Measurements from ENCODE around the gene PPP2R3B.

PPP2R3B gene

GRCh38 chrX:369563-370101 is 17.1 kb downstream of the PPP2R3B start:
- Mint-ChIP-seq H3K36me3 (ENCODE audit: low read depth) (peaks cover 9% of the 10 kb centered on the region), H3K9me3 (no peaks in the 10 kb centered on the region), H3K4me1 (peaks cover 33% of the 10 kb centered on the region), H3K27me3 (ENCODE audit: low read depth) (peaks cover 55% of the 10 kb centered on the region), H3K4me3 (peak overlapping the region in 2 of 3 experiments; percentile 80 to 87), H3K27ac (peak overlapping the region in 2 of 3 experiments; percentile 85 to 93)
- TF ChIP-seq, protein P1, sequence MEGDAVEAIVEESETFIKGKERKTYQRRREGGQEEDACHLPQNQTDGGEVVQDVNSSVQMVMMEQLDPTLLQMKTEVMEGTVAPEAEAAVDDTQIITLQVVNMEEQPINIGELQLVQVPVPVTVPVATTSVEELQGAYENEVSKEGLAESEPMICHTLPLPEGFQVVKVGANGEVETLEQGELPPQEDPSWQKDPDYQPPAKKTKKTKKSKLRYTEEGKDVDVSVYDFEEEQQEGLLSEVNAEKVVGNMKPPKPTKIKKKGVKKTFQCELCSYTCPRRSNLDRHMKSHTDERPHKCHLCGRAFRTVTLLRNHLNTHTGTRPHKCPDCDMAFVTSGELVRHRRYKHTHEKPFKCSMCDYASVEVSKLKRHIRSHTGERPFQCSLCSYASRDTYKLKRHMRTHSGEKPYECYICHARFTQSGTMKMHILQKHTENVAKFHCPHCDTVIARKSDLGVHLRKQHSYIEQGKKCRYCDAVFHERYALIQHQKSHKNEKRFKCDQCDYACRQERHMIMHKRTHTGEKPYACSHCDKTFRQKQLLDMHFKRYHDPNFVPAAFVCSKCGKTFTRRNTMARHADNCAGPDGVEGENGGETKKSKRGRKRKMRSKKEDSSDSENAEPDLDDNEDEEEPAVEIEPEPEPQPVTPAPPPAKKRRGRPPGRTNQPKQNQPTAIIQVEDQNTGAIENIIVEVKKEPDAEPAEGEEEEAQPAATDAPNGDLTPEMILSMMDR (IDR thresholded peaks at IDR 0.05; ENCODE audit: unreplicated experiment in 3 of 3) = no peak

GRCh38 chrX:368811-369562 is 17.7 kb downstream of the PPP2R3B start:
- peak overlapping the region; percentile 85 to 93 (median 89) for H3K27ac Mint-ChIP-seq
- no peaks in the 10 kb centered on the region for H3K9me3 Mint-ChIP-seq
- peak overlapping the region; percentile 29 to 87 (median 80) for H3K4me3 Mint-ChIP-seq
- H3K27me3 Mint-ChIP-seq (ENCODE audit: low read depth) = peaks cover 48% of the 10 kb centered on the region
- TF ChIP-seq, protein P1 (IDR thresholded peaks at IDR 0.05; ENCODE audit: unreplicated experiment in 3 of 3) = no peak
- H3K4me1 Mint-ChIP-seq = peaks cover 28% of the 10 kb centered on the region
- H3K36me3 Mint-ChIP-seq (ENCODE audit: low read depth) = peaks cover 9% of the 10 kb centered on the region

DNA sequence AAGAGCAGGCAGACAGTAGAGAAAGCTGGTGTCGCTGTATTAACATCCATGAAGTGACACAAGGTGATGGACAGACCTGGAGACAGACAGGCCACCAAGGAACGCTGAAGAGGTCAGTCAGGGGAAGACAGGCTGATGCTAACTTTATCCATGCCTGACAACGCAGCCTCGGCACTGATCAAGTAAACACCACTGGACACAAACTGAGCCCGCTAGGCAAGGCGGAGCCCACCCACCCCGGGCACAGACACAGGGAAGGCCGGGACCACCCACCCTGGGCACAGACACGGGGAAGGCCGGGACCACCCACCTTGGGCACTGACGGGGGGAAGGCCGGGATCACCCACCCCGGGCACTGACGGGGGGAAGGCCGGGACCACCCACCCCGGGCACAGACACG is 18.8 kb downstream of the PPP2R3B start:
- peak overlapping the region in 2 of 3 experiments; percentile 23 to 68 for H3K4me3 Mint-ChIP-seq
- peaks cover 28% of the 10 kb centered on the region for H3K4me1 Mint-ChIP-seq
- H3K9me3 Mint-ChIP-seq = peaks cover 9% of the 10 kb centered on the region

GRCh38 chrX:367349-367748 is 19.4 kb downstream of the PPP2R3B start:
- TF ChIP-seq, protein P1 (IDR thresholded peaks at IDR 0.05; ENCODE audit: unreplicated experiment in 3 of 3) = no peak
- H3K9me3 Mint-ChIP-seq = peaks cover 10% of the 10 kb centered on the region
- peak overlapping the region in 2 of 3 experiments; percentile 6 to 45 for H3K27ac Mint-ChIP-seq
- peaks cover 27% of the 10 kb centered on the region for H3K4me1 Mint-ChIP-seq
- H3K36me3 Mint-ChIP-seq (ENCODE audit: low read depth) = peaks cover 23% of the 10 kb centered on the region
- peak overlapping the region in 2 of 3 experiments; percentile 23 to 68 for H3K4me3 Mint-ChIP-seq
- H3K27me3 Mint-ChIP-seq (ENCODE audit: low read depth) = peaks cover 38% of the 10 kb centered on the region

More for the DNA sequence above, 18.8 kb downstream of the PPP2R3B start:
- TF ChIP-seq, protein P1 (IDR thresholded peaks at IDR 0.05; ENCODE audit: unreplicated experiment in 3 of 3) = no peak
- H3K27me3 Mint-ChIP-seq (ENCODE audit: low read depth) = peaks cover 42% of the 10 kb centered on the region
- H3K27ac Mint-ChIP-seq = peak overlapping the region in 2 of 3 experiments; percentile 6 to 45
- peaks cover 20% of the 10 kb centered on the region for H3K36me3 Mint-ChIP-seq (ENCODE audit: low read depth)

DNA sequence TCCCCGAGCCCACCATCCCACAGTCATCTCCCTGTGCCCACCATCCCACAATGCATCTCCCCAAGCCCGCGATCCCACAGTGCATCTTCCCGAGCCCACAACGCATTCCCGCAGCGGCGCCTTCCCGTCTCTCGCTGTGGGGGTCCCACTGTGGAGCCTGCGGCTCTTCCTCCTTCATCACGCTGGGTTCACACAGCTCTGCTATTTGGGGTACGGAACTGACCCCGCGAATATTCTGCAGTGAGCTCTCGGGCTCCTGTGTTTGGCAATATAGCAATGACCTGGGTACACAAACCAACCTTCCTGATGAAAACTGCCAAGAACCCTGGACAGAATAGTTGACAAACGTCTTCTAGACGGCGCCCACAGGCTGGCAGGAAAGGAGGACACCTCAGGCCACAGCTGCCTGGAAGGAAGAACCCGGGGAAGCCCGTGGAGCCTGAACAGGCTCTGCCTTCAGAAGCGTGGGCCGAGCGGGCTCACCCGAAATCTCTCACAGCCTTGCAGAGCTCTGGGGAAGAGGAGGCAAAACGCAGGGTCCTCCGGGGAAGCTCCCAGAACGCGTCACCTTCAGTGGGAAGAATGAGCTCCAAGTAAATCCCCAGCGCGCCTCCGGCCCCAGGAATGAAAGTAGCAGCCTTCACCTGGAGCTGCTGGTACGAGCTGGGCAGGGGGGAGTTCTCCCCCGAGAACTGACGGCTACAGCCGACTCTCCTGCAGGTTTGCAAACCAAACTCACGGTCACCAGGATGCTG is 22.9 kb downstream of the PPP2R3B start:
- Mint-ChIP-seq H3K4me1 (peaks cover 12% of the 10 kb centered on the region), H3K27ac (no peak overlapping the region), H3K36me3 (ENCODE audit: low read depth) (peaks cover 58% of the 10 kb centered on the region), H3K9me3 (peaks cover 30% of the 10 kb centered on the region), H3K27me3 (ENCODE audit: low read depth) (peaks cover 9% of the 10 kb centered on the region), H3K4me3 (no peak overlapping the region)
- TF ChIP-seq, protein P1 (IDR thresholded peaks at IDR 0.05; ENCODE audit: unreplicated experiment in 3 of 3) = no peak

All from nephron (organoid).